HG02763 (cell line): Measurements from ENCODE around the gene ACAD10.

Experiments used
- ATAC-seq: cut with Tn5 transposase; IDR thresholded peaks from one replicate; pipeline ENCODE4 v1.9.1; 2021; ENCODE audit warnings: mild to moderate bottlenecking, moderate library complexity; ENCODE audit not compliant: unreplicated experiment

Gene ACAD10

GRCh38 chr12:111775205-111776193 is 89.6 kb downstream of the ACAD10 start:
- ATAC-seq = peak; percentile 59

- no peak for ATAC-seq
Observed at GRCh38 chr12:111776836-111777344, 91.0 kb downstream of the ACAD10 start.

GRCh38 chr12:111777345-111778045 is 91.6 kb downstream of the ACAD10 start:
- ATAC-seq = no peak

- ATAC-seq = no peak
Observed at GRCh38 chr12:111780166-111780565, 94.3 kb downstream of the ACAD10 start.

- no peak for ATAC-seq
Observed at GRCh38 chr12:111780615-111781014, 94.8 kb downstream of the ACAD10 start.

GRCh38 chr12:111781085-111781658 is 95.3 kb downstream of the ACAD10 start:
- ATAC-seq = no peak

GRCh38 chr12:111783046-111783445 is 97.2 kb downstream of the ACAD10 start:
- no peak for ATAC-seq

- ATAC-seq = no peak
Observed at GRCh38 chr12:111784953-111785352, 99.1 kb downstream of the ACAD10 start.

GRCh38 chr12:111785651-111786050 is 99.8 kb downstream of the ACAD10 start:
- no peak for ATAC-seq

GRCh38 chr12:111788178-111788654 is 102.4 kb downstream of the ACAD10 start:
- no peak for ATAC-seq

- ATAC-seq = no peak
Observed at GRCh38 chr12:111789779-111790178, 103.9 kb downstream of the ACAD10 start.

GRCh38 chr12:111791507-111791906 is 105.7 kb downstream of the ACAD10 start:
- ATAC-seq = no peak

GRCh38 chr12:111792155-111792855 is 106.5 kb downstream of the ACAD10 start:
- no peak for ATAC-seq

- ATAC-seq = no peak
Observed at GRCh38 chr12:111792856-111793235, 107.0 kb downstream of the ACAD10 start.

- no peak for ATAC-seq
Observed at GRCh38 chr12:111798182-111798581, 112.3 kb downstream of the ACAD10 start.

GRCh38 chr12:111799758-111800157 is 113.9 kb downstream of the ACAD10 start:
- no peak for ATAC-seq

GRCh38 chr12:111803038-111803626 is 117.3 kb downstream of the ACAD10 start:
- ATAC-seq = no peak

- no peak for ATAC-seq
Observed at GRCh38 chr12:111803851-111804250, 118.0 kb downstream of the ACAD10 start.

GRCh38 chr12:111806304-111806703 is 120.5 kb downstream of the ACAD10 start:
- ATAC-seq = no peak
